HepG2 (cell line): ENCODE results near the gene CNTRL. TPM values are rescaled to one million over a fixed set of nuclear protein-coding genes. Genes with fewer than 3 reads are reported as not detected.
A peak's percentile ranks its signal among the peaks of the same experiment; 100 is the strongest.

ENCODE experiments used
- ATAC-seq: fragments of 200-7000 bp; cut with Tn5 transposase; 3 replicates; pipeline ENCODE4 v1.9.1; 2020; ENCODE audit warnings: mild to moderate bottlenecking, moderate library complexity
- BruUV-seq: library from RNA; stranded (reverse); fragments of 400-500 nt; replicated peaks from 2 replicates; lab custom pipeline; 2021; lab: Mats Ljungman, UMichigan
- CTCF ChIA-PET: fragments of 300-600 bp; formaldehyde crosslinking; extraction: SDS; loops from one replicate; lab custom pipeline; 2021; ENCODE audit warnings: low total read pairs, inconsistent platforms, low intra/inter-chr PET ratio; lab: Yijun Ruan, JAX
- POLR2A ChIA-PET: fragments of 350-600 bp; sonication (Branson Sonifier 250); formaldehyde crosslinking; loops from one replicate; lab custom pipeline; 2020; ENCODE audit warnings: antibody characterized with exemption, inconsistent platforms; lab: Yijun Ruan, JAX
- DNase-seq: peaks from one replicate; pipeline ENCODE4 v3.0.0-alpha.2; 2015; ENCODE audit warnings: low spot score
- FAIRE-seq: peaks from 3 replicates; lab custom pipeline; 2011; peaks lifted over from hg19 to GRCh38; lab: Jason Lieb, UNC
- H2AFZ ChIP-seq: one replicate; pipeline ENCODE4 v1.6.1; 2011; ENCODE audit warnings: low read length, inconsistent platforms
- H3K27ac ChIP-seq: fragments of 300-600 bp; 3 replicates; pipeline ENCODE4 v1.8.0; 2011; ENCODE audit warnings: mixed run types, mild to moderate bottlenecking, mixed read lengths, low read length, inconsistent platforms; ENCODE audit not compliant: insufficient read depth; ENCODE audit errors: extremely low read length
- H3K27me3 ChIP-seq, 2 experiments: fragments of 200-600 bp in 1 of 2; 2 replicates in 1 of 2; 3 replicates in 1 of 2; pipeline versions ENCODE4 v1.6.0 to v1.8.0; 2011; ENCODE audit warnings: low read length in 2 of 2, mild to moderate bottlenecking in 2 of 2, moderate library complexity in 2 of 2, inconsistent platforms in 1 of 2; ENCODE audit not compliant: insufficient read depth in 2 of 2, control insufficient read depth in 1 of 2
- H3K36me3 ChIP-seq, 2 experiments: fragments of 200-600 bp in 1 of 2; replicated peaks in 1 of 2; 2 replicates in 1 of 2; 3 replicates in 1 of 2; pipeline versions ENCODE4 v1.5.1 to v1.8.0; 2011; ENCODE audit warnings: low read length in 2 of 2, inconsistent platforms in 1 of 2; ENCODE audit not compliant: insufficient read depth in 2 of 2, control insufficient read depth in 1 of 2
- H3K4me1 ChIP-seq: 2 replicates; pipeline ENCODE4 v1.5.1; 2012; ENCODE audit warnings: low read length, inconsistent platforms; ENCODE audit not compliant: insufficient read depth
- H3K4me2 ChIP-seq: 2 replicates; pipeline ENCODE4 v1.6.0; 2011; ENCODE audit warnings: low read depth, low read length, inconsistent platforms
- H3K4me3 ChIP-seq, 3 experiments: fragments of 200-600 bp in 1 of 3; sonication (generic), shearing (Covaris generic) in 1 of 3; replicated peaks in 1 of 3; 2 replicates each; pipeline ENCODE4 v1.5.1; 2011 to 2016; ENCODE audit warnings: low read length in 3 of 3, inconsistent platforms in 2 of 3, low read depth in 2 of 3, mild to moderate bottlenecking in 2 of 3, control low read depth in 1 of 3, mixed read lengths in 1 of 3; ENCODE audit not compliant: insufficient read depth in 1 of 3
- H3K79me2 ChIP-seq: one replicate; pipeline ENCODE4 v1.6.1; 2011; ENCODE audit warnings: low read length, inconsistent platforms; ENCODE audit not compliant: insufficient read depth
- H3K9ac ChIP-seq: 2 replicates; pipeline ENCODE4 v1.6.0; 2011; ENCODE audit warnings: mild to moderate bottlenecking, low read depth, low read length, inconsistent platforms; ENCODE audit not compliant: insufficient read depth
- H3K9me3 ChIP-seq: 2 replicates; pipeline ENCODE4 v1.5.1; 2012; ENCODE audit warnings: mild to moderate bottlenecking, low read length
- H4K20me1 ChIP-seq: 2 replicates; pipeline ENCODE4 v1.6.0; 2011; ENCODE audit warnings: inconsistent platforms, mild to moderate bottlenecking, low read length, moderate library complexity; ENCODE audit not compliant: insufficient read depth
- XBP1 ChIP-seq: sonication (generic); formaldehyde crosslinking; IDR thresholded peaks from 2 replicates; pipeline ENCODE4 v1.5.0; 2020; ENCODE audit warnings: missing genetic modification reagents
- WGBS: methylation state at CpG from one replicate; pipeline ENCODE4 v1.1.6; 2017; ENCODE audit warnings: low lambda C conversion rate; 5-methylcytosine and 5-hydroxymethylcytosine counted together
- in situ Hi-C: cut with HindIII; loops from 2 replicates; pipeline ENCODE4 v1.10.0; 2017; ENCODE audit warnings: low pct_unique_long_range_greater_than_20kb; ENCODE audit not compliant: extremely low pct_ligation_motif_present
- intact Hi-C: fragments of 100-400 bp; cut with micrococcal nuclease; formaldehyde crosslinking; loops from one replicate; pipeline ENCODE4 v1.10.0; 2022; ENCODE audit not compliant: unreplicated experiment
- polyA plus RNA-seq, 8 experiments: library from polyadenylated mRNA; depleted of rRNA in 3 of 8; stranded (reverse) in 7 of 8; unstranded in 1 of 8; fragments of >200 nt; fragmentation: Illumina TruSeq in 4 of 8; extraction: Trizol in 4 of 8; gene quantifications; 2 replicates each; pipeline versions ENCODE4 v1.2.1 to v1.2.3, GENCODE V29; 2011 to 2016; ENCODE audit warnings: low read depth in 4 of 8, missing spikeins in 1 of 8, mixed read lengths in 1 of 8; ENCODE audit not compliant: insufficient read depth in 1 of 8
- total RNA-seq, 5 experiments: library from RNA; depleted of rRNA; stranded (reverse); fragments of >200 nt; fragmentation: Illumina TruSeq; extraction: Trizol; gene quantifications; 2 replicates each; pipeline ENCODE4 v1.2.3, GENCODE V29; 2016; ENCODE audit warnings: low read depth in 1 of 5
- TF ChIP-seq, protein P1 (sequence below): sonication (generic); formaldehyde crosslinking; IDR thresholded peaks from 2 replicates; pipeline ENCODE4 v1.9.0; 2021; ENCODE audit warnings: missing genetic modification reagents, borderline replicate concordance
- TF ChIP-seq, protein P2 (sequence below): sonication (generic); formaldehyde crosslinking; IDR thresholded peaks from 2 replicates; pipeline ENCODE4 v1.4.0; 2020; ENCODE audit warnings: missing genetic modification reagents

CNTRL gene
- total and polyA plus RNA-seq, 2 of the 13 experiments (the other 11 are each of a cell fraction or from before 2014, with no cell fraction given): 7.5 to 11.8 TPM

DNA sequence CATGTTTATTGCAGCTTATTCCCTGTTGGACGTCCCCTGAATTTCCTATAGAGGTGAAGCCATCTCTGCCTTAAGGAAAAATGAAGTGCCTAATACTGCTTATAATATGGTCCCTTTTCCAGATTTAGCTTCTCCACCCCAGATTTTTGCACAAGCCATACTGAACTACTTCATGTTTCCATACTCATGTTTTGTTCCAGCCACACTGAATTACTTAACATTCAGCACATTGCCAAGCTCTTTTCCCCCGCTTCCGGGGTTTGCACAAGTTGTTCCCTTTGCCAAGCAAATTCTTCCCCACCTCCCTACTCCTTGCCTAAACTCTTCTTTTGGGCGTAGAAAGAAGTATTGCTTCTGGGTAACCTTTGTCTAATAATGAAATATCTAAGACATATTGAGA, 1.7 kb upstream of the CNTRL start:
- in situ Hi-C loops: no loop called here
- H4K20me1 ChIP-seq: no peaks in the 10 kb centered on the region
- DNase-seq: no peak
- no peak overlapping the region for H3K27ac ChIP-seq
- 88% methylated on average over 4 of the region's 4 CpGs for WGBS
- POLR2A ChIA-PET: no interaction called here
- BruUV-seq: no TSS peak
- peaks cover 7% of the 10 kb centered on the region; the same call in 1 of the 2 replicates for H3K9me3 ChIP-seq
- no peak overlapping the region for H3K4me3 ChIP-seq
- H3K9ac ChIP-seq: no peak overlapping the region
- no peak for ATAC-seq
- FAIRE-seq: no peak
- CTCF ChIA-PET: no interaction called here
- H2AFZ ChIP-seq: no peak overlapping the region
- intact Hi-C loops: no loop called here
- no peaks in the 10 kb centered on the region for H3K27me3 ChIP-seq
- TF ChIP-seq, protein P1, sequence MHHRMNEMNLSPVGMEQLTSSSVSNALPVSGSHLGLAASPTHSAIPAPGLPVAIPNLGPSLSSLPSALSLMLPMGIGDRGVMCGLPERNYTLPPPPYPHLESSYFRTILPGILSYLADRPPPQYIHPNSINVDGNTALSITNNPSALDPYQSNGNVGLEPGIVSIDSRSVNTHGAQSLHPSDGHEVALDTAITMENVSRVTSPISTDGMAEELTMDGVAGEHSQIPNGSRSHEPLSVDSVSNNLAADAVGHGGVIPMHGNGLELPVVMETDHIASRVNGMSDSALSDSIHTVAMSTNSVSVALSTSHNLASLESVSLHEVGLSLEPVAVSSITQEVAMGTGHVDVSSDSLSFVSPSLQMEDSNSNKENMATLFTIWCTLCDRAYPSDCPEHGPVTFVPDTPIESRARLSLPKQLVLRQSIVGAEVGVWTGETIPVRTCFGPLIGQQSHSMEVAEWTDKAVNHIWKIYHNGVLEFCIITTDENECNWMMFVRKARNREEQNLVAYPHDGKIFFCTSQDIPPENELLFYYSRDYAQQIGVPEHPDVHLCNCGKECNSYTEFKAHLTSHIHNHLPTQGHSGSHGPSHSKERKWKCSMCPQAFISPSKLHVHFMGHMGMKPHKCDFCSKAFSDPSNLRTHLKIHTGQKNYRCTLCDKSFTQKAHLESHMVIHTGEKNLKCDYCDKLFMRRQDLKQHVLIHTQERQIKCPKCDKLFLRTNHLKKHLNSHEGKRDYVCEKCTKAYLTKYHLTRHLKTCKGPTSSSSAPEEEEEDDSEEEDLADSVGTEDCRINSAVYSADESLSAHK: no peak
- TF ChIP-seq, protein P2, sequence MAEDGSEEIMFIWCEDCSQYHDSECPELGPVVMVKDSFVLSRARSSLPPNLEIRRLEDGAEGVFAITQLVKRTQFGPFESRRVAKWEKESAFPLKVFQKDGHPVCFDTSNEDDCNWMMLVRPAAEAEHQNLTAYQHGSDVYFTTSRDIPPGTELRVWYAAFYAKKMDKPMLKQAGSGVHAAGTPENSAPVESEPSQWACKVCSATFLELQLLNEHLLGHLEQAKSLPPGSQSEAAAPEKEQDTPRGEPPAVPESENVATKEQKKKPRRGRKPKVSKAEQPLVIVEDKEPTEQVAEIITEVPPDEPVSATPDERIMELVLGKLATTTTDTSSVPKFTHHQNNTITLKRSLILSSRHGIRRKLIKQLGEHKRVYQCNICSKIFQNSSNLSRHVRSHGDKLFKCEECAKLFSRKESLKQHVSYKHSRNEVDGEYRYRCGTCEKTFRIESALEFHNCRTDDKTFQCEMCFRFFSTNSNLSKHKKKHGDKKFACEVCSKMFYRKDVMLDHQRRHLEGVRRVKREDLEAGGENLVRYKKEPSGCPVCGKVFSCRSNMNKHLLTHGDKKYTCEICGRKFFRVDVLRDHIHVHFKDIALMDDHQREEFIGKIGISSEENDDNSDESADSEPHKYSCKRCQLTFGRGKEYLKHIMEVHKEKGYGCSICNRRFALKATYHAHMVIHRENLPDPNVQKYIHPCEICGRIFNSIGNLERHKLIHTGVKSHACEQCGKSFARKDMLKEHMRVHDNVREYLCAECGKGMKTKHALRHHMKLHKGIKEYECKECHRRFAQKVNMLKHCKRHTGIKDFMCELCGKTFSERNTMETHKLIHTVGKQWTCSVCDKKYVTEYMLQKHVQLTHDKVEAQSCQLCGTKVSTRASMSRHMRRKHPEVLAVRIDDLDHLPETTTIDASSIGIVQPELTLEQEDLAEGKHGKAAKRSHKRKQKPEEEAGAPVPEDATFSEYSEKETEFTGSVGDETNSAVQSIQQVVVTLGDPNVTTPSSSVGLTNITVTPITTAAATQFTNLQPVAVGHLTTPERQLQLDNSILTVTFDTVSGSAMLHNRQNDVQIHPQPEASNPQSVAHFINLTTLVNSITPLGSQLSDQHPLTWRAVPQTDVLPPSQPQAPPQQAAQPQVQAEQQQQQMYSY (CRISPR knock-in tag): 0 out of 2 replicates have a peak, but pooled peaks have one; percentile 52
- no peak for TF ChIP-seq XBP1 (CRISPR knock-in tag)
- no peak overlapping the region for H3K4me2 ChIP-seq
- H3K4me1 ChIP-seq: peaks cover 24% of the 10 kb centered on the region
- H3K79me2 ChIP-seq: no peaks in the 10 kb centered on the region
- H3K36me3 ChIP-seq: no peaks in the 10 kb centered on the region
